Measurements from ENCODE around the gene PSMD9.
"Not testable (repeated sequence)": the region's sequence is repeated elsewhere in the genome, so short reads cannot be mapped to it uniquely, and the experiment has no call there.

The PSMD9 gene

GRCh38 chr12:121926874-121927706 lies 38.5 kb downstream of the PSMD9 start:
- no peak for DNase-seq

GRCh38 chr12:121927813-121928212 lies 39.2 kb downstream of the PSMD9 start:
- DNase-seq = no peak

- not testable (repeated sequence) for DNase-seq
Measured at GRCh38 chr12:121929545-121929944, 41.0 kb downstream of the PSMD9 start.

- no peak for DNase-seq
Measured at GRCh38 chr12:121930862-121931261, 42.3 kb downstream of the PSMD9 start.

DNA sequence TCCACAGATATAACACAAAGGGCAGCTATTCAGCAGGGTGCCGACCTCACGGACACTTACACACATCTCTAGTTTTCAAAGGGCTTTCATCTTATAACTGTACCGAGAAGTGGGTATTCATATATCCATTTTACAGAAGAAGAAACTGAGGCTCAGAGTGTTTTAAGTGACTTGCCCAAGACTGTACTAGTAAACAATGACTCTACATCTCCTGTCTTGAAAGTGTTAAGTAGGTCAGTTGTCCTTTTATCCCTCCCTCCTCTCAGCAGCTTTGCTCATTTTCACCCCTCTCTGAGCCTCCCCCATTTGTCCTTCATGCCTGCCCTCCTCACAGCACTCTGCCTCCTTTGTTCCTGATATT lies 43.6 kb downstream of the PSMD9 start:
- no peak for DNase-seq

GRCh38 chr12:121932914-121933521 lies 44.4 kb downstream of the PSMD9 start:
- DNase-seq = no peak

- no peak for DNase-seq
Measured at GRCh38 chr12:121933522-121934308, 45.1 kb downstream of the PSMD9 start.

- no peak for DNase-seq
Measured at GRCh38 chr12:121934309-121934664, 45.7 kb downstream of the PSMD9 start.

DNA sequence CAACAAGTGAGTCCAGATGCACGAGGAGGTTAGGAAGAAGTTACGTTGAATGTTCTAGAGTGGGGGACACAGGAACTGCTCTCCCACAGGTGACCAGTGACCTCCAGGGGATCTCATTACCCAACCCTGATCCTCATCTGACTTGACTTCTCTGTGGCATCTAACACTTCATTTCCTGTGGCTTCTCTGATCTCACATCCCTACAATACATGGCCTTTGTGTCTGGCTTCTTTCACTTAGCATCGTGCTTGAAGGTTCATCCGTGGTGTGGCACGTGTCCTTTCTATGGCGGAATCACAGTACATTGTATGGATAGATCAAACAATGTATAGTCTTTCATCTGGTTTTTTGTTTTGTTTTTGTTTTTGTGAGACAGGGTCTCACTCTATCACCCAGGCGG lies 49.1 kb downstream of the PSMD9 start:
- no peak for DNase-seq

GRCh38 chr12:121939186-121939585 lies 50.6 kb downstream of the PSMD9 start:
- DNase-seq = no peak

- DNase-seq = no peak
Measured at GRCh38 chr12:121939992-121940766, 51.6 kb downstream of the PSMD9 start.

DNA sequence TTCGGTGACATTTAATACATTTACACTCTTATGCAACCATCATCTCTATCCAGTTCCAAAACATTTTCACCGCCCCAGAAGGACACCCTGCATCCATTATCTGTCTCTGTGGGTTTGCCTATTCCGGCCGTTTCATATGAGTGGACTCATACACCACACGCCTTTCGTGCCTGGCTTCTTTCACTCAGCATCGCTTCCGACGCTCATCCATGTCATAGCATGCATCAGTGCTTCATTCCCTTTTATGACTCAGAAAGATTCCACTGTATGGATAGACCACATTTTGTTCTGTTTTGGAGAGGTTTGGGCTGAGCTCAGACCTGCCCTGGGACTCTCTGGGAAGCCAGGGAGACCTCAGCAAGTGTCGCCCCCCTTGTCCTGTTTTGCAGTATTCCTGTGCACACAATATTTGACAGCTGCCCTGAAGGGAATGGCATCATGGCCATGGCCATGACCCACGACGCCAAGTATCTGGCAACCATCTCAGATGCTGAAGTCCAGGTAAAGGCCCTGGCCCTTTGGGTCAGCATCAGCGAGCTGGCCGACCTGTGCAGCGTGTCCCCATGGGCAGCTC lies 53.6 kb downstream of the PSMD9 start:
- no peak for DNase-seq

DNA sequence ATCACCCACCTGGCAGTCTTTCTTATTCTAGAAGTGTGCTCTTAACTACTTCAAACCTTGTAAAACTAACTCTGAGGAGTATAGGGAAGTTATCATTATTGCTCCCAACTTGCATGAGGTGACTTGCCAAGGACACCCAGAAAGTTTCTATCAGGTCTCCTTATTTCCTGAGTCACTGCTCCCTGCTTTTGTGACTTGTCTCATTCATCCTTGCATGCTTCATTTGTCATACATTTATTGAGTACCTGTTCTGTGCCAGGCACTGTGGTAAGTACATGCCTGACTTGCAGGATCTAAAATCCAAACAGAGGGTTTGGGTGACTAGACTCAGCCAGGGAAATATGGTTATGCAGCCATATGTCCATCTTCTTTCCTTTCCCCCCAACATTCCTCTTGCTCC lies 55.3 kb downstream of the PSMD9 start:
- DNase-seq = no peak

- DNase-seq = no peak
Measured at GRCh38 chr12:121946313-121947025, 57.9 kb downstream of the PSMD9 start.

DNA sequence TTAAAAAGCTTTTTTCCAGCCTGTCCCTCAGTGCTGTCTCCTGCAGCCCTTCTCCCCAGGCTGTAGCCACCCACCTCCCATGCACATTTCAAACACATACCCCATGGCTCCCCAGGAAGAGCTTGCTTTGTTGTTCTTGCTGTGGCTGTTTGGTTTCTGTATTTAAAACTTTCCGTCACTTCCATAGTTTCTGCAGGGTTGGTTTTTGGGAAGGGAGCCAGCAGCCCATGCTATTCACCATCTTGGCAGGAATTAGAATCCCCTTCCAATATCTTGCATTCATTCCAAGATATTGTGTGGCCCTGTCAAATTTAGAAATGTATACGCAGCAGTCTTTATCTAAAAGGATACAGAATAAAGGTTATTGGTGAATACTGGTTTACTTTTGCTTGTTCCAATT lies 59.4 kb downstream of the PSMD9 start:
- DNase-seq = no peak

DNA sequence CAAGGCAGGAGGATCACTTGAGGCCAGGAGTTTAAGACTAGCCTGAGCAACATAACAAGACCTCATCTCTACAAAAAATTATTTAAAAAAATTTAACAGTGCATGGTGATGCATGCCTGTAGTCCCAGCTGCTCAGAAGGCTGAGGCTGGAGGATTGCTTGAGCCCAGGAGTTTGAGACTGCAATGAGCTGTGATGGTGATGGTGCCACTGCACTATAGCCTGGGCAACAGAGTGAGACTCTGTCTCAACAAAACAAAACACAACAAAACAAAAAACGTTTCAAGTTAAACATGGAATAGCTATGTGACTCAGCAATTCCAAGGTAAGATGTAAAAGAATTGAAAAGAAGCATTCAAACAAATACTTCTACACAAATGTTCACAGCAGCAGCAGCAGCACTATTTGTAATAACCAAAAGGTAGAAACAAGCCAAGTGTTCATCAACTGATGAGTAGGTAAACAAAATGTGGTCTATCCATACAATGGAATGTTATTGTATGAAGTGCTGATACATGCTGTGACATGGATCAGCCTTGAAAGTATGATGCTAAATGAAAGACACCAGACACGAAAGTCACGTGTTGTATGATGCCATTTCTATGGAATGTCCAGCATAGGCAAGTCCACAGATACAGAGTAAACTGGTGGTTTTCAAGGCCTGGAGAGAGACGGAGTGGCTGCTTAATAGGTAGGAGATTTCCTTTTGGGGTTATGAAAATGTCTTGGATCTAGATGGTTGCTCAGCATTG lies 61.2 kb downstream of the PSMD9 start:
- no peak for DNase-seq

DNA sequence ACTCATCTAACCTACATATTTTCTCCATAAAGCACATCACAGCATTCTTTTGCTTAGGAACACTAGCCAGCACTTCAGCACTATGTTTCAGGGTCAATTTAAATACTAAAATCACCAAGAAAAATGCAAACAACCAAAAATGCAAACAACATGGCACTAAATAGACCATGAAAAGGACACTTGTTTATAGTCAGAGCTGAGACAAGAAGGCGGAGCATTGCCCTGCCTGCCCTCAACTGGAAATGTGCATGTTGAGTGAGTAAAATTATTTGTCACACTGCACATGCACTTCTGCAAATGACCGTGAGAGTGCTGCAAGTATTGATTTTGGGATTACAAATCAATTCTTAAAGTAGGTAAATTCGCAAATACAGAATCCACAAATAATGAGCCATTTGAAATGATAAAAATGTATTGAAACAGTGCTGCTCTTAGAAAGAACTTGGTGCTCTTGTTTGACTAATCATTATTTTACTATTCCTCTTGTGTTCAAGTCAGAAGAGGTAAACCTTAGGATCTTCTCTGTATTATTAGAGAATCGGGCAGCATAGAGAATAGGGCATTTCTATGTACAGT lies 64.6 kb downstream of the PSMD9 start:
- DNase-seq = no peak

DNA sequence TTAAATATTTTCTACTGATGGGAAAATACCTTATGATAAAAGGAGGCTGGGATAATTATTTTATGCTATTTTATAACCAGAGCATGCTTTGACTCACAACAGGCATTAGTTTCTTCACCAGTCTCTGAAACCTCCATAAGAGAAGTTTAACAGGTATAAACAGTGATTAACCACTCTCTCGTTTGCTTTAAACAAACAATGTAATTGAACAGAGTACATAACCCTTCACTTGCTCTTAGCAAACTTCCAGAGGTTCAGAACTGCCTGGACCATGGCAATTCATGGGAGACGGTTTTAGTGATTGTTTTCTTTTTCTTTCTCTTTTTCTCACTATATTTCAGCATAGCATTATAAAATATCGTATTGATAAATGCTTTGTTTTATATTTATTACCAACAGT lies 65.1 kb downstream of the PSMD9 start:
- DNase-seq = no peak

DNA sequence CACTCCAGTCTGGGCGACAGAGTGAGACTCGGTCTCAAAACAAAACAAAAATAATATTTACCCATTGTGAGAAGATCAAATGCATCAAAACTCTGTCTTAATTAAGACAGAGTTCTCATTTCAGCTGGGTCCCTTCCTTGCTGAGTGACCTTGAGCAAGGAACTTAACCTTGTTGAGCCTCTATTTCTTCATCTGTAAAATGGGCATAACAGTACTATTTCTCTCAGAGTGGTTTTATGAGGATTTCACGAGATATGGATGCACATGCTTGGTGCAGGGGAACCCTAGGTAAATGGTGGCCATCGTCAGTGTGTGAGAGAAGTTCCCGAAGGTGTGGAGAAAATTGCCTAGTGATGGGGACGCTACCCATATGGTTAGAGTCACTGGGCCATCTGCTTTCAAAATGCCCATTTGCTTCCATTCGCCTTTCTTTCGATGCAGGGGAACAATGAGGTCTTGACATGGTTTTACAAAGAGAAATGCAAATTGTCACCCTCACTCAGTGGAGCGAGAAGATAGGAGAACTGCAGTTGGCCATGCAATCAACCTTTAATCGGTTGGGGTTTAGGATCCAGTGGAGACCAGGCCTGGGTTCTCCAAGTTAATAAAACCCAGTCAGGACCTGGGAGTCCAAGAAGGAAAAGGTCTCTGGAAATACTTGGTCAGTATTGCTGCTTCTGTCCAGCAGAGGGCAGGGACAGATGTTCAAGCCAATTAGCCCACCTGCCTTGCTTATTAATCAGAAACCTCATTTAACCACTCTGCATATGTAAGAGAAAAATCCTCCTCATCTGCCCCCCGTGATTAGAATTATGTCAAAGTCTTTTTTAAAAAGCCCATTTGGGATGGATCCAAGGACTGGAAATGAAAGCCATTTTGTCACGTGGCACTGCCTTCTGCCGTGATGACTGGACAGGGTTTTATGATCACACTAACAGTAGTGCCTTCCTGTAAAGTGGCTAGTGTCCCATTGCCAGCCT lies 67.0 kb downstream of the PSMD9 start:
- DNase-seq = no peak
